HG02885 (cell line): Measurements from ENCODE around the gene DIPK2A.

Source experiments
- ATAC-seq: cut with Tn5 transposase; IDR thresholded peaks from one replicate; pipeline ENCODE4 v1.9.1; 2021; ENCODE audit warnings: mild to moderate bottlenecking; ENCODE audit not compliant: unreplicated experiment, poor library complexity

The DIPK2A gene

DNA sequence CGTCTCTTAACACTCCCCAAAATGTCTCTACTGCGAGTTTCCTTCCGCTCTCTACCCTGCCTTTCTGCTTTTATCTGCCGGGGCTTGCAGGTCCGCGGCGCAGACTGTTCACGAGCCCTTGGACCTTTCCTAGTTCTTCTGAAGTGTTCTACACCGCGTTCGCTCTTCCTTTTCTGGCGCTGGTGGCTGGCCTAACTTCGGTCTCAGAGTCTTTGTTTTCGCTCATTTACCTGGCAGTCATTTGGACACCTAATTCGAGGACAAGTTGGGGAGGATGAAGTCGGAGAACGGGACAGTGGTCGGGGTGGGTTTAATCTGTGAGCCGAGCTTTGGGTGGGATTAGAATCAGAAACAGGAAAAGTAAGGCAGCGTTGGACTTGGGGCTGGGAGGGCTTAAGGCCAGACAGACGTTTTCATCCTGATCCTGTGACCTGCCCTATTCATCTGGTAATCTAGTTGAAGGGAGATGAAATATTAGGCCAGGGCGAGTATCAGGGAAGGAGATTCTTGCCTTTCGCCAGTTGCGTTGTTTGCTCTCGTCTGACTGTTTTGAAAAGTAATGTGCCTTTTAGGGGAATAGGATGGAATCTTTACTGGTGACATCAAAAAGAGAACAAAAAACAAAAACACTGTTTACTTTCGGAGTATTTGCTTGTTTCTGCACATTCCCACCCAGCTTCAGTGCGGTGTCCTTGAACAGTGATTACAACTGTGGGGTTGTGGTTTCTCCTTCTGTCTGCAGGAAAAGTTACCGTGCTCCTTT is 1.8 kb downstream of the DIPK2A start:
- no peak for ATAC-seq

DNA sequence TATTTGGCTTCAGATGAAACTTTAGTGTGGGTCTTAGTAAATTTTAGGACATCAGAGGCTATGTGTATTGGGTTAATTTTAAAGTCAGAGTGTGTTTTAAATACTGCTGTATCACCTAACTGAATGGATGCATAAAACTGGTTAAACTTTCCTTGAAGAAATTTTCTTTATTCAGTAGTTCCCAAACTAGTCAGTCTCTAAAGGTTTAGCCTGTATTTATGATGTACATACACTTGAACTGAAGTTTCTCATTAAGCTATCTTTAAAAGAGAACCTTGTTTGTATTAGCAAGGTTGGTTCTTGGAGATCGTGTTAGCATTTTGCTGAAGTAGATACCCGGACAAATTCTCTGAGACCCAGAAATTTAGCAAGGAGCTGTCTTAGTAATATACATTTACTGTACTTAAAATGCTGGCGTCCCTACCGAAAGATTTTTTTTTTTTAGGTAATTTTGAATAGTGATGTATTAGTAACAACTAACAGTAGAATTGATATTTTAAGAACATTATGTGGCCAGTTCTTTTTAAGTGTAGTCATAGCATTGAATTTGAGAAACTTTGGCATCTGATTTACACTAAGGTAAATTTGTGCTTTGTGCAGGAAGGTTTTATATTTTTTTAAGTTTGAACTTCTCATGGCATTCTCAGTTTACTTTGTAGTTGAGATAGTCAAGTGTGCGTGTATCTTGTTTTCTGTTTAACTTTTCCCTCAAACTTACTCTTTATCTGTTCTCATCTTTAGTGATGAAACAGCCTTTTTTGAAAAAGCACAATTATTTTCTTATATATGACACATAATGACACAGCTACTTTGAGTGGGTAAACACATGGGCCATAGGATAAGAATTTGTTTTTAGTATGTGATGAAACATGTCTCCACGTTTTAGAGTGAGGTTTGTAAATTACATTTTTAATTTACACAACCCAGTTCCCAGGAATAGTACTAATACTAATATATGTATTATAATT is 2.9 kb downstream of the DIPK2A start:
- no peak for ATAC-seq

DNA sequence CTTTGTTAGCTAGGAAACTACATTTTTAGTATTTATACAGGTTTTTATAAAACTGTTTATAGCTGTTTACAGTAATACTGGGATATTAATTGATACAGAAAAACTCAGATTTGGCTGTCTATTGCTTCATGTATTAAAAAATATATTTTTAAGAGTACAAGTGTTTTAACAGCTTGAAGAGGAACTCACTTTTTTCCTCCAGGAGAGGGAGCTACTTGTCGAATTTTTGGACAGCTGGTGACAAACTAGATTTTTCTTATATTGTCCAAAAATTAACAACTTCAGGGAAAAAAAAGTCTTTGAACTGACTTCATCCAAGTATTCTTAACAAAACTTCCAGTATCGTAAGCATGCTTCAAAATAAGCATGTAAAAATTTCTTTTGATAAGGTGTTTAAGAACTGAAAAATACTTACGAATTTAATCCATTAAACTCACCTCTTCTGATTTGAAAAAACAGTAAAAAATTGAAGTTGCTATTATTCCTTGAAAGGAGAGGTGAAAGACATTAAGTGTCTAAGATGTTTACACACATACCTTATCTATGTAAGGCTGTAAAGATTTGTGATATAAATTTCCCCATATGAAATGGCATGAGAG is 4.0 kb downstream of the DIPK2A start:
- ATAC-seq = no peak

DNA sequence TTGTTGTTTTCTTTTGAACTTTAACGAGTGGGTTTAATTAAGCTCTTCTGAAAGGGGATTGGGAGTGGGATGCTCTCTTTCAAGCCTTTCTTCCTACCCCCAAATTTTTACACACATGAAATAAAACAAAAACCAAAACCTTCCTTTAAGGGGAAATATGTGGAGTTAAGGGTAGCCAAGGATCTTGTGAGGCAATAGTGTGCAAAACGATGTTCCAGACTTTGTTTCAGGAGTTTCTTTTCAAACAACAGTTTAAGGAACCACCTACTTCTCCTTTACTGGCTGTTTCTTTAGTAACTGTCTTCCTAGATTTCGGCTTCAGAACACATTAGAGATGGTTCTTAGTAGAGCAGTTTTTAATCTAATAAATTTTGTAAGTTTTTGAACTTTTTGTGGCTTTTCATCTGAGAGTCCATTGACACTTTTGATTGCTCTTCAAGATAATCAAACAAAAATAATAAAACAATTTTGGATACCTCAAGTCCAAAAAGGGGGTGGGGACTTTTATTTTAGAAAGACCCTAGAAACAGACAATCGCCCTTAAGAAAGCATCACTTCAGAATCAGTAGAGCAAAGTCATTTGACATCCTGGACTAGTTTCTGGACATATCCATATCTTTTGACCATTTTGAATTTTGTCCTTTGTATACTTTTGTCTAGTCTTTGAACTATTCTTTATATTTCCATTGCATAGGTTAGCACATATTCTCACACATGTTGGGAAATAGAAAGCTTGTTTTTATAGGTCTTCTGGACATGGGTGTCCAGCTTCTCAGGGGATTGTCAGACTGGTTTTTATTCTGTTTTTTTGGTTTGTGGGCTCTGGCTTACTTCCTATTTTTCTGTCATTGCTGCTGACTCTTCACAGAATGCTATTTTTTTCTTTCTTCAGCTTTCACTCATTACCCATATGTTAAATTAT is 6.0 kb downstream of the DIPK2A start:
- ATAC-seq = peak; percentile 53

DNA sequence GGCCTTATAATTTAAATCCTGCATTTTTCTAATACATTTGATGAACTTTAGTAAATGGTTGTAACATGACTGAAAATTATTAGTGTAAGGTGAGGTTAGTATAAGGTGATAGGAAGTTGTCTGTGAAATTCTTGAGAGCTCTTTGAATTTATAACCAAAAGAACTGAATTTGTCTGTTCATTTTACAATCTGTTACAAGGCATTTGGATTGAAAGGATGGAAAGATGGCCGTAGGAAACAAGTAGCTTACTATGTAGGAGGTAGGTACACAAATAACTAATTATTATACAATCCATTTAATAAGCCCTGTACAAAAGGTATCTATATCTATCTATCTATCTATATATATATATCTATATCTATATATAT is 6.6 kb downstream of the DIPK2A start:
- no peak for ATAC-seq

DNA sequence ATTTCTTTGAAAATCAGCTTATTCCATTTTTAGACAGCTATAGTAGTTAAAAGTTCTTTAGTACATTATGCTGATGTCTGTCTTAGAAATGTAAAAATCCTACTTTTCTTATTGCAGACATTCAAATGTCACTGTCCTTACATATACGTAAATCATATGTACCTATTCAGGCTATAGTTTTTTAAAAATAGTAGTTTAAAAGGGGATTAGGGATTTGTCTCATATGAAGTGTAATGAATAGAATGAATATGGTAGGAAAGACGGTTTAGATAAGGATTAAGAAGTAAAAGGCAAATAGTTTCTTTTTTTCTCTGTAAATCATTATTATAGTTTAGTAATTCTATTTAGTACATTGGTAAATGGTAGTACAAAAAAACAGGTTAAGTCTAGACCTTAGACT is 7.4 kb downstream of the DIPK2A start:
- no peak for ATAC-seq

DNA sequence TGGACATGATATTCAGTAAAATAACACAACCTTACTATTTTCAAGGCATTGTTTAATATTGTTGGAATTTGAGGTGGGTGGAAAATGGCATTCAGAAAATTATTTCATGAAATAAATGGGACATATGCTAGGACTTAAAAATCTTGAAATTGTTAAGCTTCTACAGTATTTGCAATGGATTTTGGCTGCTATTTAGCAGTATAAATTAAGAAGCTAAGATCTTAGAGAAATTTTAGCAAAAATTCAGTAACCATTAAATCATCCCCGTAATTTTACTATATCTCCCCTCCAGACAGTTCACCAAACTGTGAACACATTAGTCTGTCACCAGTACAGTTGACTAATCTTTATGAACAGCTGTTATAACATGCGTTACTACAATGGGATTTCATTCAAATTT is 8.2 kb downstream of the DIPK2A start:
- no peak for ATAC-seq

DNA sequence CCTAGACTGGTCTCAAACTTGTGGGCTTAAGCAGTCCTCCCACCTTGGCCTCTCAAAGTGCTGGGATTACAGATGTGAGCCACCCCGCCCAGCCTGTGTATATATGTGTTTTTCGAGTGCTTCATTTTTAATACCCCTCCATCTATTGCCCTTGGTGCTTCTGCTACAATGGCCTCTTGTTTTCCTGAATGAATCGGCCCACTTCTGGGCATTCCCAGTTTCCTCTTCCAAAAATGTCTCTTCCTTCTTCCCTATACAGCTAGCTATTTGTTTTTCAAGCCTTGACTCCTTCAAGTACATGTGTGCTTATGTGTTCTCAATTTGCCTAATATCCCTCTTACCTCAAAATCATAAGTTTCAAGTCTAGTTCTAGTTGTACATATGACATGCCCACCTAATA is 16.7 kb downstream of the DIPK2A start:
- no peak for ATAC-seq

DNA sequence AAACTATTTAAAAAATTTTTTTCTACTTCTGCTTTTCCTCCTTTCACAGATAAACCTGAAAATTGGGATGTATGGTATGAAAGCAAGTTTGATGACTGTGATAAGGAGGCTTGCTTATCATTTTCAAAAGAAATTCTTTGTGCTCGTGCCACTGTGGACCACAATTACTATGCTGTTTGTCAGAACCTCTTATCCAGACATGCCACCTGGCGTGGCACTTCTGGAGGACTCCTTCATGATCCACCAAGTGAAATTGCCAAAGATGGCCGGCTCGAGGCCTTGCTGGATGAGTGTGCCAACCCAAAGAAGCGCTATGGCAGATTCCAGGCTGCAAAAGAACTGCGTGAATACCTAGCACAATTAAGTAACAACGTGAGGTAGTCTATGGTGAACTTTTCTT is 17.8 kb downstream of the DIPK2A start:
- no peak for ATAC-seq

DNA sequence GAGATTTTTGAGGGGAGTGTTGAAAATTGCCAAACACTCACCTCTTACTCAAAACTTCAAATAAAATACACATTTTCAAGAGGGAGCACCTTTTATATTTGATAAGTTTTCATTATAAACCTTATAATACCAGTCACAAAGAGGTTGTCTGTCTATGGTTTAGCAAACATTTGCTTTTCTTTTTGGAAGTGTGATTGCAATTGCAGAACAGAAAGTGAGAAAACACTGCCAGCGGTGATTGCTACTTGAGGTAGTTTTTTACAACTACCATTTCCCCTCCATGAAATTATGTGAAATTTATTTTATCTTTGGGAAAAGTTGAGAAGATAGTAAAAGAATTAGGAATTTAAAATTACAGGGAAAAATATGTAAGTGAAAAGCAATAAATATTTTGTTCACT is 20.1 kb downstream of the DIPK2A start:
- ATAC-seq = no peak

DNA sequence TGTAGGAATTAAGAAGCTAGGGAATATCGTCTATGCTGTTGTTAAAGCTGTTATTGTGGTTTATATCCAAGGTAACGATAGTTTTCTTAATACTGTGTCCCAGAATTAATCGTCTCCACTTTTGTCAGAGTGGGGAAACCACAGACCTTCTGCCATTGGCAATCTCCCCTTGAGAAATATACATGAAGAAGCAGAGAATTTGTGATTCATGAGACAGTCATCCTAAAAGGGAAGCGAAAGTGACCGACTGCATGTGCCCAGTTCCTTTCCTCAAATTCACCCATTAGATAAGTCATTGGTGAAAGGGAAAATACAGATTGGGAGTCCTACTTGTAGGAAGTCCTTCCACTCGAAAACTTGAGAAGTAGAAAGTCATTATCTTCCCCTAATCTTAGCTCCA is 26.6 kb downstream of the DIPK2A start:
- peak; percentile 70 for ATAC-seq

DNA sequence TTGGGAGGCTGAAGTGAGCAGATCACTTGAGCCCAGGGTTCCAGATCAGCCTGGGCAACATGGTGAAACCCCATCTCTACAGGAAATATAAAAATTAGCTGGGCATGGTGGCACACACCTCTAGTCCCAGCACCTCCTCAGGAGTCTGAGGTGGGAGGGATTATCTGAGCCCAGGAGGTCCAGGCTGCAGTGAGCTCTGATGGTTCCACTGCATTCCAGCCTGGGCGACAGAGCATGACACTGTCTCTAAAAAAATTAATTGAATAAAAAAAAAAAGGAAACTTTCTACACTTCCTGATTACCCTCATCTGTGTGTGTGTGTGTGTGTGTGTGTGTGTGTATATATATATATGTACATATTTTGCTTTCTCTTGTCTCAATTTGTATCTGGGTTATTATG is 31.4 kb downstream of the DIPK2A start:
- no peak for ATAC-seq

DNA sequence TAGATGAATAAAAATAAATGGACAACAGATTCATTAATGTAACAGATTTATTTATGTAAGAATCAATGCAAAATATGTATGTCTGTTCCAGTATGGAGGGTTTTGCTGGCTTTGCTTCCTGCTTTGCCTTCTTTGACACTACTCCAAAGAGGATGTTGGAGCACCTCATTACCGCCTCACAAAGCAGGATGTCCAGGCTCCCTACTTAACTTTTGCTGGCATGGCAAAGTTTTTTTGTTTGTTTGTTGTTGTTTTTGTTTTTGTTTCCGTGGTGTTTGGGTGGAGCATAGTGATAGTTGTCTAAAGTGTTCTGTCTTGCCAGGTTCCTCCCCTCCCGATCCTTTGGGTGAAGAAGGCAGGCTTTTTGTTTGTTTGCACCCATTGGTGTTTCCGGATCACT is 38.7 kb downstream of the DIPK2A start:
- ATAC-seq = no peak

DNA sequence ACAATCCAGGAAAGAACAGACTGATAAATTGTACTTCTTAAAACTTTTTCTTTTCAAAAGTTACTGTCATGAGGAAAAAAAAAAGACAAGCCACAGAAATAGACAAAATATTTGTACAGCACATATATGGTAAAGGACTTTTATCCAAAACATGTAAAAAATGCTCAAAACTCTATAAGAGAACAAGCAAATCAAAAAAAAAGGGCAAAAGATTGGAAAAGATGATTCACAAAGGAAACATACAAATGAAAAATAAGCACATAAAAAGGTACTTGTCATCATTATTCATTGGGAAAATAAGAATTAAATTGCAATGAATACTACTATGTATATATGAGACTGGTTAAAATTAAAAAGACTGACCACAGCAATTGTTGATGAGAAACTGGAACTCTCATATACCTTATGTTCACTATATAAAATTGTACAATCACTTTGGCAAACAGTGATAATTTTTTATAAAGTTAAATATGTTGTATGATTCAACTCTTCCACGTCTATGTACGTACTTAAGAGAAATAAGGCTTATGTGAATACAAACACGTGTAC is 39.7 kb downstream of the DIPK2A start:
- ATAC-seq = no peak

DNA sequence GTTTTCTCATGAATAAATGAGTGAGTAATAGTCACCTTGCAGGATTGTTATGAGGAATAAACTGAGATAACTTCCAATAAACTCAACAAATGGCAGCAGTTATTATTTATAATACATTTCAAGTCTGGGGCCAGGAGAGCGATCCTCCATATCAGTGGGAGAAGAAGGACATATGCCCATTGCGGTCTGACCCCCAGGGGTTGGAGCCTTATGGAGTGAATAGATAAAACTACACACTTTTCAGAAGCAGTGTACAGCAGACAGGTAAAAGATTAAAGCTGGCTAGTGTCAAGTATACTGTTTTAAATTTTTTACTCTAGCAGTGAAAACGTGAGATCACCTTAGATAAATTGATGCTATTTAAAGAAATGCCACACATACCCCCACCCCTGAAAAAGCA is 43.5 kb downstream of the DIPK2A start:
- no peak for ATAC-seq

DNA sequence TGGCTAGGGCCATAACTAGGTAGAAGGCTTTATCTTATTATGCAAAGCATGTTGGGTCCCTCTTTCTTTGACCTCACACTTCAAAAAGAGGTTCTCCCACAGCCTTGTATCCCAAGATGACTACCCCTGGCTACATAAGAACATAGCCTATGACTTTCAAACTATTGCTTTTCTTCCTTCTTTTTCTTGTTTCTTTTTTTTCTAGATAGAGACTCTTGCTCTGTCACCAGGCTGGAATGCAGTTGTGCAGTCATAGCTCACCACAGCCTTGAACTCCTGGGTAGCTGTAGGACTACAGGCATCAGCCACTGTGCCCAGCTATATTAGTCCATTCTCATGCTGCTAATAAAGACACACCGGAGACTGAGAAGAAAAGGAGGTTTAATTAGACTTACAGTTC is 47.2 kb downstream of the DIPK2A start:
- ATAC-seq = no peak
